SH-SY5Y (cell line): ENCODE measurements around the gene ADAM23.

Experiments
- GATA2 ChIP-seq: IDR thresholded peaks from 2 replicates; pipeline ENCODE4 v1.6.1; 2011; ENCODE audit warnings: mild to moderate bottlenecking, low read depth, low read length
- GATA3 ChIP-seq: IDR thresholded peaks from 2 replicates; pipeline ENCODE4 v1.6.1; 2011; ENCODE audit warnings: low read depth, mild to moderate bottlenecking, low read length, moderate library complexity

GRCh38 chr2:206614811-206615210 is 171.5 kb downstream of the ADAM23 start:
- TF ChIP-seq GATA2: no peak
- TF ChIP-seq GATA3: no peak
